Spleen (tissue), 11 donors: ENCODE measurements around the gene NCOA7. TPM values are rescaled to one million over a fixed set of nuclear protein-coding genes. Genes with fewer than 3 reads are reported as not detected.
A peak's percentile ranks its signal among the peaks of the same experiment; 100 is the strongest.

ENCODE experiments used
- DNase-seq: peaks from one replicate; pipeline ENCODE4 v3.0.0-alpha.2; 2020
- H3K27ac ChIP-seq, 8 donors: fragments of 200-600 bp; sonication (generic) in 7 of 8; 1 replicate in 4 of 8; 2 replicates in 4 of 8; pipeline versions ENCODE4 v1.5.0 to v1.8.0; 2016 to 2021; ENCODE audit warnings: inconsistent platforms in 4 of 8, mild to moderate bottlenecking in 4 of 8, moderate library complexity in 1 of 8
- H3K27me3 ChIP-seq, 7 donors: fragments of 200-600 bp; sonication (generic) in 6 of 7; replicated peaks in 1 of 7; 1 replicate in 4 of 7; 2 replicates in 3 of 7; pipeline versions ENCODE4 v1.5.0 to v1.8.0; 2016 to 2021; ENCODE audit warnings: inconsistent platforms in 3 of 7, mild to moderate bottlenecking in 1 of 7
- H3K36me3 ChIP-seq, 6 donors: fragments of 200-600 bp; sonication (generic) in 5 of 6; 1 replicate in 4 of 6; 2 replicates in 2 of 6; pipeline versions ENCODE4 v1.5.0 to v1.8.0; 2016 to 2021; ENCODE audit warnings: inconsistent platforms in 2 of 6
- H3K4me1 ChIP-seq, 6 donors: fragments of 200-600 bp; sonication (generic) in 5 of 6; 1 replicate in 3 of 6; 2 replicates in 3 of 6; pipeline versions ENCODE4 v1.5.0 to v1.8.0; 2016 to 2021; ENCODE audit warnings: inconsistent platforms in 3 of 6
- H3K4me3 ChIP-seq, 8 donors: fragments of 200-600 bp; sonication (generic) in 7 of 8; 1 replicate in 4 of 8; 2 replicates in 4 of 8; pipeline versions ENCODE4 v1.5.0 to v1.8.0; 2016 to 2021; ENCODE audit warnings: inconsistent platforms in 4 of 8, mild to moderate bottlenecking in 4 of 8, moderate library complexity in 2 of 8
- H3K9me3 ChIP-seq, 8 donors: fragments of 200-600 bp; sonication (generic) in 7 of 8; 1 replicate in 4 of 8; 2 replicates in 4 of 8; pipeline versions ENCODE4 v1.5.0 to v1.8.0; 2016 to 2021; ENCODE audit warnings: inconsistent platforms in 4 of 8
- POLR2A ChIP-seq, 3 donors: fragments of 450-650 bp; IDR thresholded peaks; one replicate each; pipeline ENCODE4 v1.5.1; 2017; ENCODE audit warnings: antibody characterized with exemption in 3 of 3, mild to moderate bottlenecking in 1 of 3
- POLR2AphosphoS5 ChIP-seq, 3 donors: sonication (generic); formaldehyde crosslinking; IDR thresholded peaks; one replicate each; pipeline ENCODE4 v1.5.1; 2017; ENCODE audit warnings: antibody characterized with exemption in 3 of 3
- WGBS, 5 donors: extraction: QIAGEN DNeasy Blood & Tissue Kit in 3 of 5; methylation state at CpG; one replicate each; pipeline versions ENCODE4 v1.1.5 to v1.1.7; 2013 to 2018; 5-methylcytosine and 5-hydroxymethylcytosine counted together
- intact Hi-C: fragments of 100-400 bp; cut with DNase I; formaldehyde crosslinking; loops from one replicate; pipeline ENCODE4 v1.15.0; 2023; ENCODE audit warnings: low total_unique reads
- polyA plus RNA-seq, 3 donors: library from polyadenylated mRNA; stranded (reverse); fragments of 200-250 nt; gene quantifications; one replicate each; pipeline ENCODE4 v1.2.1, GENCODE V29; 2013
- total RNA-seq, 7 donors: library from RNA; depleted of rRNA in 3 of 7; stranded (reverse); fragments of >200 nt in 3 of 7; fragmentation: NEBNext Ultra II Directional in 4 of 7; extraction: Animal tissue kit (Norgen Biotek cat#: 25700) in 4 of 7; gene quantifications; one replicate each; pipeline versions ENCODE4 v1.1.0 to v1.2.1, GENCODE V29; 2016 to 2021
- TF ChIP-seq, protein P1 (sequence below), 11 experiments: fragments of 200-600 bp in 7 of 11; fragments of 450-650 bp in 4 of 11; sonication (generic) in 4 of 11; IDR thresholded peaks in 8 of 11; conservative IDR thresholded peaks in 3 of 11; 1 replicate in 7 of 11; 2 replicates in 4 of 11; pipeline versions ENCODE4 v1.4.0 to v1.8.0; 2016 to 2021; ENCODE audit warnings: antibody characterized with exemption in 11 of 11, inconsistent platforms in 4 of 11, mild to moderate bottlenecking in 1 of 11
- donor health status: healthy with polysubstance abuse.
- donor health status: DM: no; HTN: no; CAD: no; lungs with moderate emphysema.
- donor health status: DM: no; HTN: no; CAD: no.
- donor health status: Bipolar disorder and iron deficiency.
- donor health status: healthy.
- donor health status: DM: no; HTN: no; CAD: no.
- donor health status: DM: yes; HTN: yes; CAD: no.

Gene NCOA7
- total and polyA plus RNA-seq, 10 donors: 11.8 to 84.3 (median 43.1) TPM

DNA sequence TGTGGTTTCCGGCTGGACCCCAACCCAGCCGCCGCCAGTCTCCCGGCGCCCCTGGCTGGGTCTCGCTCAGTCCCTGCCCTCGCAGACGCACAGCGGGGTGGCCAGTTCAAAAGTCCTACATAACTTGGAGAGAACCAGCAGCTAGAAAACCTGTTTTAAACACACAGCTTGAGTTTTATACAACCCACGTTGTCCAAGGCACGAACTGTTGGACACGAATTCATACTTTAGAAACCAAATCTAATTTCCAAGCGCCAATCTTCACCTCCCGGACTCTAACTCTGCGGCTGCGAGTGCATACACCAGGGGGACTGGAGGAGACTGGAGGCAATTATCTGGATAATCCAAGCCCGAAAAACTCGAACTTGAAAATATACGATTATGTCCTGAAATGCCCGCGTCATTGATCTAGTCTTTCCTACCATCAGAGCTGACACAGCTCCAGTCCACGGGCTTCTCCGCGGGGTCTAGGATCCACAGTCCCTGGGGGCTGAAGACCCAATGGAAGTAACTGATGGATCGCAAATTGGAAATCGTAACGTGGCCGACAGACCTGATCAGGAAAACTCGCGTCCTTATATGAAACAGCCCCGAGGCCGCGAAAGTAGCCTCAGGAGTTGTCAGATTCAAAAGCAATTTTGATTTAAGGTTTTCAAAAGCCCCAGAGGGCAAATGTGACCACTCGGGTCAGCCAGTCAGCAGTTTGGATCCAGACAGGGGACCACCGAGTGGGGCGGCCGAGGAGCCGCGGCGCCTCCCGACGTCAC, 42.2 kb upstream of the NCOA7 start:
- intact Hi-C loops: no loop called here
- WGBS, 5 donors: 1 to 5% (median 1%) methylated on average over 32 to 42 of the region's 42 CpGs
- peak overlapping the region; percentile 54 to 89 (median 78) for H3K4me3 ChIP-seq
- no peaks in the 10 kb centered on the region for H3K36me3 ChIP-seq
- peak overlapping the region in 7 of 8 donors; percentile 6 to 79 (median 76) for H3K27ac ChIP-seq
- no peak for TF ChIP-seq POLR2A (IDR thresholded peaks at IDR 0.05)
- TF ChIP-seq, protein P1, sequence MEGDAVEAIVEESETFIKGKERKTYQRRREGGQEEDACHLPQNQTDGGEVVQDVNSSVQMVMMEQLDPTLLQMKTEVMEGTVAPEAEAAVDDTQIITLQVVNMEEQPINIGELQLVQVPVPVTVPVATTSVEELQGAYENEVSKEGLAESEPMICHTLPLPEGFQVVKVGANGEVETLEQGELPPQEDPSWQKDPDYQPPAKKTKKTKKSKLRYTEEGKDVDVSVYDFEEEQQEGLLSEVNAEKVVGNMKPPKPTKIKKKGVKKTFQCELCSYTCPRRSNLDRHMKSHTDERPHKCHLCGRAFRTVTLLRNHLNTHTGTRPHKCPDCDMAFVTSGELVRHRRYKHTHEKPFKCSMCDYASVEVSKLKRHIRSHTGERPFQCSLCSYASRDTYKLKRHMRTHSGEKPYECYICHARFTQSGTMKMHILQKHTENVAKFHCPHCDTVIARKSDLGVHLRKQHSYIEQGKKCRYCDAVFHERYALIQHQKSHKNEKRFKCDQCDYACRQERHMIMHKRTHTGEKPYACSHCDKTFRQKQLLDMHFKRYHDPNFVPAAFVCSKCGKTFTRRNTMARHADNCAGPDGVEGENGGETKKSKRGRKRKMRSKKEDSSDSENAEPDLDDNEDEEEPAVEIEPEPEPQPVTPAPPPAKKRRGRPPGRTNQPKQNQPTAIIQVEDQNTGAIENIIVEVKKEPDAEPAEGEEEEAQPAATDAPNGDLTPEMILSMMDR (IDR thresholded peaks at IDR 0.05 in 8 of 11, conservative IDR thresholded peaks at IDR 0.05 in 3 of 11): peak in 1 of 11 experiments; percentile 1
- TF ChIP-seq POLR2AphosphoS5 (IDR thresholded peaks at IDR 0.05): no peak
- no peaks in the 10 kb centered on the region for H3K9me3 ChIP-seq
- peaks cover 0 to 96% (median 55%) of the 10 kb centered on the region in 7 donors for H3K27me3 ChIP-seq
- peaks cover 6 to 60% (median 43%) of the 10 kb centered on the region in 6 donors for H3K4me1 ChIP-seq
- DNase-seq: peak; percentile 75

- 0 to 1% (median 0%) methylated on average over 41 to 95 of the region's 95 CpGs for WGBS, 5 donors
- peak; percentile 47 to 81 (median 80) for TF ChIP-seq POLR2AphosphoS5 (IDR thresholded peaks at IDR 0.05)
- TF ChIP-seq, protein P1 (IDR thresholded peaks at IDR 0.05 in 8 of 11, conservative IDR thresholded peaks at IDR 0.05 in 3 of 11): peak in 4 of 11 experiments; percentile 14 to 50 (median 38)
- TF ChIP-seq POLR2A (IDR thresholded peaks at IDR 0.05): no peak
- peak; percentile 98 for DNase-seq
- peaks cover 0 to 93% (median 55%) of the 10 kb centered on the region in 7 donors for H3K27me3 ChIP-seq
- H3K4me3 ChIP-seq: peak within 1 kb of the TSS; percentile 54 to 89 (median 78)
- no peaks in the 10 kb centered on the region for H3K36me3 ChIP-seq
- intact Hi-C loops: no loop called here
- H3K4me1 ChIP-seq: peaks cover 6 to 62% (median 43%) of the 10 kb centered on the region in 6 donors
- H3K9me3 ChIP-seq: no peaks in the 10 kb centered on the region
- H3K27ac ChIP-seq: peak within 1 kb of the TSS in 7 of 8 donors; percentile 6 to 79 (median 76)
Measured at GRCh38 chr6:125749173-125749864, 41.4 kb upstream of the NCOA7 start, which contains the start of gene HEY2. Gene HEY2, plus strand, starts transcription at chr6:125749632. Its CDS starts 145 bp downstream, at chr6:125749777.

- Histone ChIP-seq H3K36me3 (no peaks in the 10 kb centered on the region), H3K4me3 (peak overlapping the region; percentile 54 to 89 (median 78)), H3K27ac (peak overlapping the region in 6 of 8 donors; percentile 52 to 79 (median 72)), H3K4me1 (peaks cover 6 to 62% (median 43%) of the 10 kb centered on the region in 6 donors), H3K9me3 (no peaks in the 10 kb centered on the region), H3K27me3 (peaks cover 0 to 89% (median 55%) of the 10 kb centered on the region in 7 donors)
- TF ChIP-seq, protein P1 (IDR thresholded peaks at IDR 0.05 in 8 of 11, conservative IDR thresholded peaks at IDR 0.05 in 3 of 11): no peak
- no peak for TF ChIP-seq POLR2AphosphoS5 (IDR thresholded peaks at IDR 0.05)
- no peak for TF ChIP-seq POLR2A (IDR thresholded peaks at IDR 0.05)
- DNase-seq: no peak
- intact Hi-C loops: no loop called here
- 2 to 3% (median 3%) methylated on average over 35 of the region's 35 CpGs for WGBS, 5 donors
Measured at GRCh38 chr6:125749865-125750691, 40.7 kb upstream of the NCOA7 start.
